Transverse colon (tissue), 4 donors: ENCODE data around the gene UIMC1. TPM values are rescaled to one million over a fixed set of nuclear protein-coding genes. Genes with fewer than 3 reads are reported as not detected.
"Not testable (repeated sequence)": the region's sequence is repeated elsewhere in the genome, so short reads cannot be mapped to it uniquely, and the experiment has no call there.

ENCODE experiments used
- DNase-seq: peaks from one replicate; pipeline ENCODE4 v3.0.0-alpha.2; 2019
- H3K27ac ChIP-seq, 4 donors: fragments of 200-600 bp; sonication (generic); 2 replicates each; pipeline ENCODE4 v1.5.1; 2016 to 2018; ENCODE audit warnings: inconsistent platforms in 4 of 4
- H3K27me3 ChIP-seq: fragments of 200-600 bp; sonication (generic); 2 replicates; pipeline ENCODE4 v1.5.1; 2017; ENCODE audit warnings: inconsistent platforms
- H3K36me3 ChIP-seq, 4 donors: fragments of 200-600 bp; sonication (generic); 2 replicates each; pipeline ENCODE4 v1.5.1; 2017 to 2019; ENCODE audit warnings: inconsistent platforms in 4 of 4
- H3K4me1 ChIP-seq, 4 donors: fragments of 200-600 bp; sonication (generic); 2 replicates each; pipeline ENCODE4 v1.5.1; 2017 to 2020; ENCODE audit warnings: inconsistent platforms in 4 of 4
- H3K4me3 ChIP-seq, 4 donors: fragments of 200-600 bp; sonication (generic); 1 replicate in 1 of 4; 2 replicates in 3 of 4; pipeline versions ENCODE4 v1.5.1 to v1.6.1; 2017 to 2019; ENCODE audit warnings: inconsistent platforms in 4 of 4
- H3K9me3 ChIP-seq, 2 donors: fragments of 200-600 bp; sonication (generic); 2 replicates each; pipeline ENCODE4 v1.5.1; 2017 to 2019; ENCODE audit warnings: inconsistent platforms in 2 of 2
- CTCF ChIP-seq, 5 experiments: fragments of 200-600 bp in 3 of 5; fragments of 450-650 bp in 2 of 5; sonication (generic) in 3 of 5; IDR thresholded peaks; 1 replicate in 2 of 5; 2 replicates in 3 of 5; pipeline ENCODE4 v1.5.1; 2016 to 2017; ENCODE audit warnings: antibody characterized with exemption in 5 of 5, inconsistent platforms in 3 of 5, mild to moderate bottlenecking in 2 of 5, moderate library complexity in 1 of 5
- EP300 ChIP-seq: sonication (generic); formaldehyde crosslinking; IDR thresholded peaks from one replicate; pipeline ENCODE4 v1.6.1; 2017; ENCODE audit warnings: antibody characterized with exemption, low read depth
- POLR2A ChIP-seq: fragments of 450-650 bp; IDR thresholded peaks from one replicate; pipeline ENCODE4 v1.6.1; 2016; ENCODE audit warnings: antibody characterized with exemption, mild to moderate bottlenecking, moderate library complexity
- POLR2AphosphoS5 ChIP-seq, 3 donors: sonication (generic); formaldehyde crosslinking; IDR thresholded peaks; one replicate each; pipeline ENCODE4 v1.6.1; 2016; ENCODE audit warnings: antibody characterized with exemption in 3 of 3
- WGBS, 2 donors: methylation state at CpG; one replicate each; pipeline ENCODE4 v1.1.5; 2018; ENCODE audit warnings: low coverage in 1 of 2; 5-methylcytosine and 5-hydroxymethylcytosine counted together
- in situ Hi-C, 4 donors: fragments of 200-750 bp; cut with MboI; loops; one replicate each; pipeline versions ENCODE4 v1.15.0 to v1.15.1; 2017; ENCODE audit warnings: low sequenced_read_pairs in 3 of 4, low pct_ligation_motif_present in 1 of 4, low pct_unique_long_range_greater_than_20kb in 1 of 4
- intact Hi-C: fragments of 100-400 bp; cut with DNase I; formaldehyde crosslinking; loops from one replicate; pipeline ENCODE4 v1.15.1; 2023; ENCODE audit warnings: low total_unique reads
- total RNA-seq, 4 donors: library from RNA; depleted of rRNA; stranded (reverse); fragments of >200 nt; gene quantifications; one replicate each; pipeline ENCODE4 v1.1.0, GENCODE V29; 2016

UIMC1 gene
- total RNA-seq, 4 donors from 2014 or later, result 25.1 to 213 (median 34.6) TPM

- H3K4me3 ChIP-seq, result peak overlapping the region in 1 of 4 donors; percentile 66
- H3K9me3 ChIP-seq, result no peaks in the 10 kb centered on the region
- TF ChIP-seq POLR2A (no peak), POLR2AphosphoS5 (IDR thresholded peaks at IDR 0.05) (no peak), CTCF (IDR thresholded peaks at IDR 0.05) (no peak), EP300 (no peak)
- in situ Hi-C loops, result no loop called here
- DNase-seq, result no peak
- 84 to 100% methylated on average over 2 to 10 of the region's 10 CpGs for WGBS, 2 donors
- intact Hi-C loops, result no loop called here
- peaks cover 4 to 22% (median 16%) of the 10 kb centered on the region in 4 donors for H3K4me1 ChIP-seq
- no peaks in the 10 kb centered on the region for H3K36me3 ChIP-seq
- H3K27ac ChIP-seq, result peak overlapping the region in 2 of 4 donors; percentile 92 to 96
- no peaks in the 10 kb centered on the region for H3K27me3 ChIP-seq
Measured at GRCh38 chr5:177004961-177005360, 1.6 kb downstream of the UIMC1 start.

GRCh38 chr5:177003649-177004048 is 2.9 kb downstream of the UIMC1 start:
- Histone ChIP-seq H3K36me3 (no peaks in the 10 kb centered on the region), H3K27me3 (no peaks in the 10 kb centered on the region), H3K9me3 (no peaks in the 10 kb centered on the region), H3K4me3 (no peak overlapping the region), H3K27ac (no peak overlapping the region), H3K4me1 (peaks cover 4 to 22% (median 16%) of the 10 kb centered on the region in 4 donors)
- DNase-seq, result no peak
- in situ Hi-C loops, result no loop called here
- TF ChIP-seq POLR2A (no peak), POLR2AphosphoS5 (IDR thresholded peaks at IDR 0.05) (no peak), EP300 (no peak), CTCF (IDR thresholded peaks at IDR 0.05) (no peak)
- 71 to 86% methylated on average over 1 to 5 of the region's 5 CpGs for WGBS, 2 donors
- intact Hi-C loops, result no loop called here

GRCh38 chr5:176999526-176999925 is 7.1 kb downstream of the UIMC1 start:
- DNase-seq, in situ Hi-C loops, H3K36me3 ChIP-seq, H3K4me3 ChIP-seq, H3K27me3 ChIP-seq, intact Hi-C loops, H3K9me3 ChIP-seq, H3K27ac ChIP-seq: not testable (repeated sequence)
- H3K4me1 ChIP-seq, result peaks cover 0 to 13% (median 11%) of the 10 kb centered on the region in 4 donors

- in situ Hi-C loops (no loop called here), intact Hi-C loops (no loop called here)
- DNase-seq, result no peak
- TF ChIP-seq EP300 (no peak), CTCF (IDR thresholded peaks at IDR 0.05) (no peak), POLR2A (no peak), POLR2AphosphoS5 (IDR thresholded peaks at IDR 0.05) (no peak)
- no peaks in the 10 kb centered on the region for H3K36me3 ChIP-seq
- 98 to 100% methylated on average over 5 of the region's 5 CpGs for WGBS, 2 donors
- H3K27me3 ChIP-seq, result no peaks in the 10 kb centered on the region
- no peaks in the 10 kb centered on the region for H3K9me3 ChIP-seq
- no peak overlapping the region for H3K27ac ChIP-seq
- H3K4me3 ChIP-seq, result no peak overlapping the region
- peaks cover 0 to 6% (median 6%) of the 10 kb centered on the region in 4 donors for H3K4me1 ChIP-seq
Measured at GRCh38 chr5:176998828-176999227, 7.8 kb downstream of the UIMC1 start.

- peaks cover 0 to 6% (median 5%) of the 10 kb centered on the region in 4 donors for H3K4me1 ChIP-seq
- H3K9me3 ChIP-seq, result no peaks in the 10 kb centered on the region
- DNase-seq, result no peak
- intact Hi-C loops (no loop called here), in situ Hi-C loops (no loop called here)
- WGBS, 2 donors, result 80 to 89% methylated on average over 1 to 5 of the region's 5 CpGs
- H3K27ac ChIP-seq, result no peak overlapping the region
- TF ChIP-seq POLR2AphosphoS5 (IDR thresholded peaks at IDR 0.05), result no peak
- no peak for TF ChIP-seq POLR2A
- H3K27me3 ChIP-seq, result no peaks in the 10 kb centered on the region
- H3K36me3 ChIP-seq, result no peaks in the 10 kb centered on the region
- H3K4me3 ChIP-seq, result no peak overlapping the region
Measured at GRCh38 chr5:176996780-176997179, 9.8 kb downstream of the UIMC1 start.
